GM13976 (cell line): ENCODE results near the gene ADK.

Experiments
- DNase-seq: peaks from one replicate; pipeline ENCODE4 v3.0.0; 2012; ENCODE audit warnings: low spot score
- in situ Hi-C: fragments of 300-500 bp; cut with MboI; formaldehyde crosslinking; loops from one replicate; pipeline ENCODE4 v1.12.0; 2022; ENCODE audit warnings: low sequenced_read_pairs, mixed read lengths, inconsistent platforms; ENCODE audit not compliant: unreplicated experiment
- TF ChIP-seq, protein P1 (sequence below): IDR thresholded peaks from 2 replicates; pipeline ENCODE4 v1.5.1; 2012; ENCODE audit warnings: borderline replicate concordance, mild to moderate bottlenecking; ENCODE audit not compliant: insufficient read depth; ENCODE audit errors: extremely low read depth, missing control alignments, control extremely low read depth

ADK gene

DNA sequence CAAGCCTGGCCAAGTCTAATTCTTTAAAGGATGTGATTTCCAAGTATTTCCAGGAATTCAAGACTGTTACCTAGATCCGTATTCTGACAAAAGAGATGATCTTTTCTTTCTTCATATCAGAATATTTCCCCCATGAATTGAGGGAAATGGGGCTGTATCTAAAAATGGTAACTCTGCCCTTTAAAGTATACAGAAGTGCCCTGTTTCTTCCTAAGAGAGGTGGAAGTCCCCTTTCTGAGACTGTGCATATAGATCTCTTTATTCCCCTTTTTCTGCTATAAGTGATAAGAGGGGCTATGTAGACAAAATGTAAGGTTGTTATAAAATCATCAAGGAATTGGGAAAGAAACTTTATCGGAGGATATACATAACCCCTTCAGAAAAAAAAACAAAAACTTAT, 388.3 kb downstream of the ADK start:
- TF ChIP-seq, protein P1, sequence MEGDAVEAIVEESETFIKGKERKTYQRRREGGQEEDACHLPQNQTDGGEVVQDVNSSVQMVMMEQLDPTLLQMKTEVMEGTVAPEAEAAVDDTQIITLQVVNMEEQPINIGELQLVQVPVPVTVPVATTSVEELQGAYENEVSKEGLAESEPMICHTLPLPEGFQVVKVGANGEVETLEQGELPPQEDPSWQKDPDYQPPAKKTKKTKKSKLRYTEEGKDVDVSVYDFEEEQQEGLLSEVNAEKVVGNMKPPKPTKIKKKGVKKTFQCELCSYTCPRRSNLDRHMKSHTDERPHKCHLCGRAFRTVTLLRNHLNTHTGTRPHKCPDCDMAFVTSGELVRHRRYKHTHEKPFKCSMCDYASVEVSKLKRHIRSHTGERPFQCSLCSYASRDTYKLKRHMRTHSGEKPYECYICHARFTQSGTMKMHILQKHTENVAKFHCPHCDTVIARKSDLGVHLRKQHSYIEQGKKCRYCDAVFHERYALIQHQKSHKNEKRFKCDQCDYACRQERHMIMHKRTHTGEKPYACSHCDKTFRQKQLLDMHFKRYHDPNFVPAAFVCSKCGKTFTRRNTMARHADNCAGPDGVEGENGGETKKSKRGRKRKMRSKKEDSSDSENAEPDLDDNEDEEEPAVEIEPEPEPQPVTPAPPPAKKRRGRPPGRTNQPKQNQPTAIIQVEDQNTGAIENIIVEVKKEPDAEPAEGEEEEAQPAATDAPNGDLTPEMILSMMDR, result no peak
- in situ Hi-C loops, result no loop called here
- DNase-seq, result no peak

DNA sequence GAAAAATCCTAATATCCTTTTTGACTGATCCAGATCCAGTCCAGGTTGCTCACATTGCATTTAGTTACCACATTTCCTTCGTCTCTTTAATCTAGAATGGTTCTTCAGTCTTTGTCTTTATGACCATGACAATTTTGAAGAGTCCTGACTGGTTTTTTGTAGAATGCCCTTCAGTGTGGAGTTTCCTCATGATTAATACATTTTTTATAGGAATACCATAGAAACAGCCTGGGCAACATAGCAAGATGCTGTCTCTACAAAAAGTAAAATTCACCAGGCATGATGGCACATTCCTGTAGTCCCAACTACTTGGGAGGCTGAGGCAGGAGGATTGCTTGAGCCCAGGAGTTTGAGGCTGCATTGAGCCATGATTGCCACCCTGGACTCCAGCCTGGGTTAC, 390.4 kb downstream of the ADK start:
- in situ Hi-C loops, result no loop called here
- no peak for DNase-seq
- TF ChIP-seq, protein P1, result no peak

DNA sequence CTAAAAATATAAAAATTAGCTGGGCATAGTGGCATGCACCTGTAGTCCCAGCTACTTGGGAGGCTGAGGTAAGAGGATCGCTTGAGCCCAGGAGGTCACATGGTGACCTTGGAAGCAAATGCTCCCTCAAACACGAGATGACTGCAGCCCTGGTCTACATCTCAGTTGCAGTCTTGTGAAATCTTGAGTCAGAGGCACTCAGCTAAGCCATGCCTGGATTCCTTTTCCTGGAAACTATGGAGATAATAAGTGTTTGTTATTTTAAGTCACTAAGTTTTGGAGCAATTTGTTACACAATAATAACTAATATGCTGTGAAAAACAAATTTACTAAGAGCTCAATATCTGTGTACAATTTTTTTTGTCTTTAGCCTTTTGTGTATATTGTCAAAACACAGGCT, 391.1 kb downstream of the ADK start:
- no peak for DNase-seq
- in situ Hi-C loops, result no loop called here
- TF ChIP-seq, protein P1, result no peak

DNA sequence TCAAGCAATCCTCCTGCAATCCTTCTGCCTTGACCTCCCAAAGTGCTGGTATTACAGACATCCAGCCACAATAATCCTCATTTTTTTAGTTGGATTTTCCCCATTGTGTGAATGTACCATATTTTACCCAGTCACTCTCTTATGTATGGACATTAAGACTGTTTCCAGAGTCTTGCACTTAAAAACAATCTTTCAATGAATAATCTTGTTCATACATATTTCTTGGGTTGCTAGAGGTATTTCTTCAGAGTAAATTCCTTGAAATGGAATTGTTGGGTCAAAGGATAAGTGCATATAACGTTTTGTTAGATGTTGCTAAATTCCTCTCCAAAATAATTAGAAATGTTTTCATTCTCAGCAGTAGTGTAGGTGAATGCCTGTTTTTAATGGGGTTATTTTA, 392.3 kb downstream of the ADK start:
- in situ Hi-C loops, result no loop called here
- TF ChIP-seq, protein P1, result no peak
- DNase-seq, result no peak

DNA sequence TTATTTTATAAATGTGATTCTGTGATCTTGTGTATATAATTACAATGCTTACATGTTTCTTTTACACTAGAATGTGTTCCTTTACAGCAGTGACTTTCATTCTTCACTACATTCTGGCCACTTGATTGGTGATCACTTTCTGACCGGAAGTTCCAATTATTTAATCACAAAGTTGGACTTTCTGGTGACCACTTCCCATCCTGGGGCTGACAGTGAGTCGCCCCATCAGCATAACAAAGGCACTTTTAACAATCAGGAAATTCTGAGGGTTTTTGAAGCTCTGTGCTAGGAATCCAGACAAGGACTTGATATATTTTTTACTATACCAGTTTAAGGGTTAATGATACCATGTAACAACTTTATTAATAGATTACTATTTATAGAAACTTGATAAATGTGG, 393.1 kb downstream of the ADK start:
- in situ Hi-C loops, result no loop called here
- TF ChIP-seq, protein P1, result no peak
- DNase-seq, result no peak

DNA sequence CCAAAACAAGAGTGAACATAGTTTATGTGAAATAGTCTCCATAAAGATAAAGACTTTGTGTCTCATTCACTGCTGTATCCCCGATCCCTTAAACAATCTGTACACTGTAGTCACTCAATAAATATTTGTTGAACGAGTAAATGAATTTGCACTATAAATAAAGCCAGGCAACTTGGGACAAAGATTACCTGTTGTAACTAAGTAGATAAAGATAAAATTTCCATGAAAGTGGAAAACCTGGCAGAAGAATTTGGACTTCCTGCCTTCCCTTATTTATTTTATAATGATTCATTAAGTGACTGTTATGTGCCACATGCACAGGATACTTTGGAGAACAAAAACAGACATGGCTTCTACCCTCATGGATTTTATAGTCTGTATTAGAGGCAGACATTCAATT, 397.7 kb downstream of the ADK start:
- DNase-seq, result no peak
- TF ChIP-seq, protein P1, result no peak
- in situ Hi-C loops, result no loop called here
